HG03432 (cell line): Measurements from ENCODE around the gene FLNC.

Experiments
- ATAC-seq: cut with Tn5 transposase; IDR thresholded peaks from one replicate; pipeline ENCODE4 v1.9.1; 2021; ENCODE audit warnings: mild to moderate bottlenecking, moderate library complexity; ENCODE audit not compliant: unreplicated experiment

Gene FLNC

DNA sequence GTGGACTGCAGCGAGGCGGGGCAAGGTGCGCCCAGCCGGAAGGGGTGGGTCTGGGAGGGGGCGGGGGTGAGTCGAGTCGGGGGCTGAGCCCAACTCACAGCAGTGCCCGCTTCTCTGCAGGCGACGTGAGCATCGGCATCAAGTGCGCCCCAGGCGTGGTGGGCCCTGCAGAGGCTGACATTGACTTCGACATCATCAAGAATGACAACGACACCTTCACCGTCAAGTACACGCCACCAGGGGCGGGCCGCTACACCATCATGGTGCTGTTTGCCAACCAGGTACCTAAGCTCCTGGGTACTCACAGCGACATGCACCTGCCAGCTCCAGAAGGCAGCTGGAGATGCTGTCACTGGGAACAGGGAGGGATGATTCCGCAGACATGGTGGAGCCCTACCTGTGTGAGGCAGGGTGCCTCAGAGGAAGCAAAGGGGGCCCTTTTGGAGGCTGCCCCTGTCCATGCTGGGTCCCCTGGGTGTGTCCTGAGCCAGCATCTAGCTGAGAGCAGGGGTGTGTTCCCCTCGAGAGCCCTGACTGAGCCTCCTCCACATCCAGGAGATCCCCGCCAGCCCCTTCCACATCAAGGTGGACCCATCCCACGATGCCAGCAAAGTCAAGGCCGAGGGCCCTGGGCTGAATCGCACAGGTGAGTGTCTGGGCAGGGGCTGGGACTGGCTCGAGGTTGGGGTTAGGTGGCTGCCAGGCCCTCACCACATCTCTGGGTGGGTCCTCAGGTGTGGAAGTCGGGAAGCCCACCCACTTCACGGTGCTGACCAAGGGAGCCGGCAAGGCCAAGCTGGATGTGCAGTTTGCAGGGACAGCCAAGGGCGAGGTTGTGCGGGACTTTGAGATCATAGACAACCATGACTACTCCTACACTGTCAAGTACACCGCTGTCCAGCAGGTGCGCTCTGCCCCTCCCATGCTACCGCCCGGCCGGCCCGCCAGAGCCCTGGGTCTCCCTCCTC, 12.8 kb downstream of the FLNC start:
- no peak for ATAC-seq

DNA sequence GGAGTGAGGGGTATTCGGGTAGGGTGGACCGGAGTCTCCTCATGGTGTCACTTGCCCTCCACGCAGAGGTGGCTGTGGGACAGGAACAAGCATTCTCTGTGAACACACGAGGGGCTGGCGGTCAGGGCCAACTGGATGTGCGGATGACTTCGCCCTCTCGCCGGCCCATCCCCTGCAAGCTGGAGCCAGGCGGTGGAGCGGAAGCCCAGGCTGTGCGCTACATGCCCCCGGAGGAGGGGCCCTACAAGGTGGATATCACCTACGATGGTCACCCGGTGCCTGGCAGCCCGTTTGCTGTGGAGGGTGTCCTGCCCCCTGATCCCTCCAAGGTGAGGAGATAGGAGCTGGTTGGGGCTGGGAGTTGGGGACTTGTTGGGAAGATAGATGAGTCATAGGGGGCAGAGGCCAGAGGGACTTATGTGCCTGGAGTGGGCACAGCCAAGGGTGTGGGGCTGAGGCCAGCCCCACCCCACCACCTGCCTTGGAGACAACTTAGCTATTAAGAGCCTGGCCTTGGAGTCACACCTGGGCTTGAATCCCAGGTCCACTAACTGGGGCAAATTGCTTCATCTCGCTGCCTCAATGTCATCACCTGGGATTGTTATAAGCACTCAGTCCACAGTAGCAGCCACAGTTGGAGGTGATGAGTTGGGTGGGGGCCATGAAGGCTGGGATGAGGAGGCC, 13.9 kb downstream of the FLNC start:
- ATAC-seq: no peak

DNA sequence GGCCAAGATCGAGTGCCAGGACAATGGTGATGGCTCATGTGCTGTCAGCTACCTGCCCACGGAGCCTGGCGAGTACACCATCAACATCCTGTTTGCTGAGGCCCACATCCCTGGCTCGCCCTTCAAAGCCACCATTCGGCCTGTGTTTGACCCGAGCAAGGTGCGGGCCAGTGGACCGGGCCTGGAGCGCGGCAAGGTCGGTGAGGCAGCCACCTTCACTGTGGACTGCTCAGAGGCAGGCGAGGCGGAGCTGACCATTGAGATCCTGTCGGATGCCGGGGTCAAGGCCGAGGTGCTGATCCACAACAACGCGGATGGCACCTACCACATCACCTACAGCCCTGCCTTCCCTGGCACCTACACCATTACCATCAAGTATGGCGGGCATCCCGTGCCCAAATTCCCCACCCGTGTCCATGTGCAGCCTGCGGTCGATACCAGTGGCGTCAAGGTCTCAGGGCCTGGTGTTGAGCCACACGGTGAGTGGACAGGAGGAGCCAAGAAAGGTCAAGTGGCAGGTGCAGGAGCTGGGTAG, 14.6 kb downstream of the FLNC start:
- ATAC-seq: no peak

DNA sequence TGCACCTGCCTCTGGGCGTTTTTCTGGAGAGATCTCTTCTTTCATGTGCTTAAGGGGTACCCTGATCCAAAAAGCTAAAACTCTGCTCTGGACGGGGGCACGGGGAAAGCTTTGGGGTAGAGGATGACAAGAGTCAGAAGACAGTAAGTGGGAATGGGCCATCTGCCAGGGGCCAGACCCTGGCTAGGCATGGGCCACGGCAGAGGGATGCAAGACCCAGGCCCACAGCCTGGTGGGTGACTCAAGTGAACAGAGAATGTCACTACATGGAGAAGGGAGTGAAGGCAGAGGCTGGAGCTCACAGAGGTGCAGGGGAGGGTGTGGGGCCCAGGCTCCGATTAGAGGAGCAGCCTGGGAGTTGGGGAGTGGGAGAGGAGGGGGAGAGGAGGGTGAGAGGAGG, 15.3 kb downstream of the FLNC start:
- ATAC-seq: no peak

DNA sequence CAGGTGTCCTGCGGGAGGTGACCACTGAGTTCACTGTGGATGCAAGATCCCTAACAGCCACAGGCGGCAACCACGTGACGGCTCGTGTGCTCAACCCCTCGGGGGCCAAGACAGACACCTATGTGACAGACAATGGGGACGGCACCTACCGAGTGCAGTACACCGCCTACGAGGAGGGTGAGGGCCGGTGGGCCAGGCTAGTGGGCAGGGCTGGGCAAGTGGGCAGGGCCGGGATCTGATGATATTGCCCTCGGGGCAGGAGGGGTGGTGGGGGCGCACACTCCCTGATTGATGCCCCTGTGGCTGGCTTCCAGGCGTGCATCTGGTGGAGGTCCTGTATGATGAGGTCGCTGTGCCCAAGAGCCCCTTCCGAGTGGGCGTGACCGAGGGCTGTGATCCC, 15.8 kb downstream of the FLNC start:
- no peak for ATAC-seq

DNA sequence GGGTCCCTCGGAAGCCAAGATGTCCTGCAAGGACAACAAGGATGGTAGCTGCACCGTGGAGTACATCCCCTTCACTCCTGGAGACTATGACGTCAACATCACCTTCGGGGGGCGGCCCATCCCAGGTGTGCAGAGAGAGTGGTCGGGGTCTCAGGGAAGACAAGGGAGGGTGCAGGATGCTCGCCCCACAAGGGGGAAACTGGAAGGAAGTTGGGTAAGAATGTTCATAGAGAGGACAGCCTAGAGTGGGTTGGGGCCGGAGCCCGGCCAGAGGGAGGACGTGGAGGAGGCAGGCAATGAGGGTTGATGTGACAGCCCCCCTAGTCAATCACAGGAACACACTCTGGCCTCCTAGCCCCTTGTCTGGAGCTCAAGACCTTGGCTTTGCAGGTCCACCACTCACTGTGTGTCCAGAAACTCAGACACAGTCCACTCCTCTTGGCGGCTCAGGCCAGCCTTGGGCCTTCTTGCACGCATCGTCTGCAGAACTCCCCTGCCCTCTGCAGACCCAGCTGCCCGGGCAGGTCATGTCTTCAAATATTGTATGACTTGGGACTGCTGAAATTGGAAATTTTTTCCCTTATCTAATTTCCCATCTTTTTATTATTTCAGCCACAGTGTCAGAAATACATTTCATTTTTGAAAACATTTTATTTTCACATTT, 16.7 kb downstream of the FLNC start:
- ATAC-seq: no peak

DNA sequence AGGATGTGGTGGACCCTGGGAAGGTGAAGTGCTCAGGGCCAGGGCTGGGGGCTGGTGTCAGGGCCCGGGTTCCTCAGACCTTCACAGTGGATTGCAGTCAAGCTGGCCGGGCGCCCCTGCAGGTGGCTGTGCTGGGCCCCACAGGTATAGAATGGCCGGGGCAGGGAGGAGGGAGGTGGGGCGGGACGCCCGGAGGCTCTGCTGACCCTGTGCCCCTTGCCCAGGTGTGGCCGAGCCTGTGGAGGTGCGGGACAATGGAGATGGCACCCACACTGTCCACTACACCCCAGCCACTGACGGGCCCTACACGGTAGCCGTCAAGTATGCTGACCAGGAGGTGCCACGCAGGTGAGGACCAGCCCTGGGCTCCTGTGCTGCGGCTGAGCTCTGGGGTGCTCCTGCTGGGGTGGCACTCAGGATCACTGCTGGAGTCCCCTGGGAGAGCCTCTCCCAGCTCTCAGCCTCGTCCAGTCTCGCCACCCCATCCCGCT, 17.6 kb downstream of the FLNC start:
- no peak for ATAC-seq

DNA sequence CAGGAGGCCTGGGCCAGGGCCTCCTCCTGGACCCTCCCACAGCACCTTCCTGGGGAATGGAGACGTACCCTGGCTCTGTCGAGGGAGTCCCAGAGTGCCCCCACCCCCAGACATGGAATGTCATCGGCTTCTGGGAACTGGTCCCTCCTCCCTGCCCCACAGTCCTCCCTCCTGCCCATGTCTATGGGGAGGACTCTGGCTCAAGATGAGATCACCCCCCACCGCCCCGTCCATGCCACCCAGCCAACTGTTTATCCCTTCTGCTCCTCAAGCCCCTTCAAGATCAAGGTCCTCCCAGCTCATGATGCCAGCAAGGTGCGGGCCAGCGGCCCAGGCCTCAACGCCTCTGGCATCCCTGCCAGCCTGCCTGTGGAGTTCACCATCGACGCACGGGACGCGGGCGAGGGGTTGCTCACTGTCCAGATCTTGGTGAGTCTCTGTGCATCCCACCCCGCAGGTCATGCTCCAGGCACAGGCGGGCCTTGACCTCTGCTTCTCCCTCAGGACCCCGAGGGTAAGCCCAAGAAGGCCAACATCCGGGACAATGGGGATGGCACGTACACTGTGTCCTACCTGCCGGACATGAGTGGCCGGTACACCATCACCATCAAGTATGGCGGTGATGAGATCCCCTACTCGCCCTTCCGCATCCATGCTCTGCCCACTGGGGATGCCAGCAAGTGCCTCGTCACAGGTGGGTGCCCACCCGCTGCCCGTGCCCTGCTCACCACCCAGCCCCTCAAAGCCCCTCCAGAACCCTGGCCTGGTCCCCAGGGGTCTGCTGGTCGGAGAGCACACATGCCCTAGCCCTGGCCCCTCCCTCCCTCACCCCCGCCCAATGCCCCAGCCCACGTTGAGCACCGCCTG, 18.3 kb downstream of the FLNC start:
- ATAC-seq: no peak

DNA sequence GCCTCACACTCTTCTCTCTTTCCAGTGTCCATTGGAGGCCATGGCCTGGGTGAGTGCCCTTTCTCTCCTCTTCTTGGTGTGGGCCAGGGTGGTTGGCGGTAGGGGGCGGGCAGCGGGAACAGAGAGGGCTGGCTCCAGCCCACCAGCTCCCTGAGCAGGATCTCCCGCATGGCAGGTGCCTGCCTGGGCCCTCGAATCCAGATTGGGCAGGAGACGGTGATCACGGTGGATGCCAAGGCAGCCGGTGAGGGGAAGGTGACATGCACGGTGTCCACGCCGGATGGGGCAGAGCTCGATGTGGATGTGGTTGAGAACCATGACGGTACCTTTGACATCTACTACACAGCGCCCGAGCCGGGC, 18.9 kb downstream of the FLNC start:
- no peak for ATAC-seq

DNA sequence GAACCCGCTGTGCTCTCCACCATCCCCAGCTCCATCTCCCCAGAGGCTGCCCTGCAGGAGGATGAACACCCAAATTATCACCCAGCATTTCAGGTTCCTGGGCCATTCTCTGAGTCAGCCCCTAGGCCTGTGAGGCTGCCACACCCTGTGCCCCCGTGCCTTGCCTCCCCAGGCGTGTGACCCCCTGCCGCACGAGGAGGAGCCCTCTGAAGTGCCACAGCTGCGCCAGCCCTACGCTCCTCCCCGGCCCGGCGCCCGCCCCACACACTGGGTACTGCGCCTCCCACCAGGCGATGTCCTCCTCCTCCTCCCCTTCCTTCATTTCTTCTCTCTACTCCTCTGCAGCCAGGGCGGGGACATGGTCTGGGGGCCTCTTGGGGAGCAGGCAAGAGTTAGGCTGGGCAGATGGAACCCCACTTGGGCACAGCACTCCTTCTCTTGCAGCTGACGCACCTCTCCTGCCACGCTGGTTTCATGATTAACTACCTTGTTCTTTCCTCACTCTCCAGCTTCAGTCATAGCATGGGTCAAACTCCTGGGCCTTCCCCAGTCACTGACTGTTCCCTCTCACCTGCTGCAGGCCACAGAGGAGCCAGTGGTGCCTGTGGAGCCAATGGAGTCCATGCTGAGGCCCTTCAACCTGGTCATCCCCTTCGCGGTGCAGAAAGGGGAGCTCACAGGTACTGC, 19.7 kb downstream of the FLNC start:
- ATAC-seq: no peak

DNA sequence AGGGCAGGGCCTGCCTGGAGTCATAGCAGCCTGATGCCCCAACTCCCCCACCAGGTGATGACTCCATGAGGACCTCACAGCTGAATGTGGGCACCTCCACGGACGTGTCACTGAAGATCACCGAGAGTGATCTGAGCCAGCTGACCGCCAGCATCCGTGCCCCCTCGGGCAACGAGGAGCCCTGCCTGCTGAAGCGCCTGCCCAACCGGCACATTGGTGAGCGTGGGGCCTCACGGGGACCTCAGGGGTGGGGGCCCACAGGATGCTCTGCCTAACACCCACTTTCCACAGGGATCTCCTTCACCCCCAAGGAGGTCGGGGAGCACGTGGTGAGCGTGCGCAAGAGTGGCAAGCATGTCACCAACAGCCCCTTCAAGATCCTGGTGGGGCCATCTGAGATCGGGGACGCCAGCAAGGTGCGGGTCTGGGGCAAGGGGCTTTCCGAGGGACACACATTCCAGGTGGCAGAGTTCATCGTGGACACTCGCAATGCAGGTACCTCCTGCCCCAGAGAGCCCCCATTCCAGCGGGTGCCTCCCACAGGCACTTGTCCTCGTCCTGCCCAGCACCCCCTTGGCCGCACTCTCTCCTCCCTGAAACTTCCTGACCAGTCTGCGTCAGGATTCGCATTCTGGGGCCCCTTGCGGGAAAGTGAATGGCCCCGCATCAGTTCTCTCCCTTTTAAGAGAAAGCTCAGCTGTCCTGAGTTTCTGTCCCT, 22.5 kb downstream of the FLNC start:
- ATAC-seq: no peak

DNA sequence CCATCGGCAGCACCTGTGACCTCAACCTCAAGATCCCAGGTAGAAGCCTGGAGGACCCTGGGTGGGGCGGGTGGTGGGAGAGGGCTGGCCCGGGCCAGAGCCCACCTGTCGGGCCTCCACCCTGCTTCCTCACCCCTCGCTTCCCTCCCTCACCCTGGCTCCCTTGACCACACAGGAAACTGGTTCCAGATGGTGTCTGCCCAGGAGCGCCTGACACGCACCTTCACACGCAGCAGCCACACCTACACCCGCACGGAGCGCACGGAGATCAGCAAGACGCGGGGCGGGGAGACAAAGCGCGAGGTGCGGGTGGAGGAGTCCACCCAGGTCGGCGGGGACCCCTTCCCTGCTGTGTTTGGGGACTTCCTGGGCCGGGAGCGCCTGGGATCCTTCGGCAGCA, 23.6 kb downstream of the FLNC start:
- ATAC-seq: no peak

DNA sequence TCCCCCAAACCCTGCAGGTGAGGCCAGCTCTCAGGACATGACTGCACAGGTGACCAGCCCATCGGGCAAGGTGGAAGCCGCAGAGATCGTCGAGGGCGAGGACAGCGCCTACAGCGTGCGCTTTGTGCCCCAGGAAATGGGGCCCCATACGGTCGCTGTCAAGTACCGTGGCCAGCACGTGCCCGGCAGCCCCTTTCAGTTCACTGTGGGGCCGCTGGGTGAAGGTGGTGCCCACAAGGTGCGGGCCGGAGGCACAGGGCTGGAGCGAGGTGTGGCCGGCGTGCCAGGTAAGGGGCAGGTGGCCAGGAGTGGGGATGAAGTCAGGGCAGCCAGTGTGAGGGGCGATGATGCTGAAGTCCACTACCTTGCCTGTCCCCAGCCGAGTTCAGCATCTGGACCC, 24.2 kb downstream of the FLNC start:
- no peak for ATAC-seq

DNA sequence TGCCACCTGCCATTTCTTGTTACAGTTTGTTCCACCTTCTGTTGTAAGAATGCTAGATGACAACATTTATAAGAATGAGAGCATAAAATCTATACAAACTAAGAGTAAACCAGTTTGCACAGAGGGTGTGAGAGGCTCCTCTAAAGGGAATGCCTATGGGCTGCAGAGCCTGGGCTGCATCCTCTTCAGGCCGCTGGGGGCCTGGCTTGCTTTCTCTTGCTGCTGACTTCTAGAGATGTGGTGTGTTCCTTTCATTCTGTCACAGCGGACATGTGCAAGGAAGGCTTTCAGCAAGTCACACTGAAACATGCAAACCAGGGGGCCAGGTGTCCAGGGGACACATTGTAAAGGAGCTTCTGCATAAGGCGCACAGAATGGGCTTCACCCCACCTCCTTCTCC, 25.4 kb downstream of the FLNC start:
- no peak for ATAC-seq

DNA sequence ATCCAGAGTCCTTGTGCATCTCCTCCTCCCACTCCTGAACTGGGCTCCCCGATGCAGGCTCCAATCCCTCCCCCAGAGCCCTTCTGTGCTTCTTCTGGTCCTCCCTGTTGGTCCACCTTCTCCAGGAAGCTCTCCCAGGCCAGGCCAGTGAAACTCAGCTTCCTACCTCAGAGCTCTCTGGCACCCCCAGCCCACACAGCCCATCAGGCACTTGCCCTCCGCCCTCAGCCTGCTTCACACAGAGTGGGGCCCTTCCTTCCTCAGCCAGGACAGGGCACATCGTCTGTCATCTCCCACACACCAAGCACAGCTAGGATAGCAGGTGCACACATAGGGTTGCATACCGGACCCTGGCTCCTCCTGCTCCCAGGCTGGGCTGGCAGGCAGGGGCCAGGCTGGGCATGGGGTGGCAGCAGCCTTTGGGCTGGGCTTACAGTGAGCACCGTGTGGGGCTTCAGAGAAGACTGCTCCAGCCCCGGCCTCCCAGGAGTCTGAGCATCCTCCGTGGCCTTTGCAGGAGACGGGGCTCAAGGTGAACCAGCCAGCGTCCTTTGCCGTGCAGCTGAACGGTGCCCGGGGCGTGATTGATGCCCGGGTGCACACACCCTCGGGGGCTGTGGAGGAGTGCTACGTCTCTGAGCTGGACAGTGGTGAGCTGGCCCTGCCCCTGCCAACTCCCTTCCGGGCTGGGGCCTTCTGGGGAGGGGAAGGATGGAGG, 26.0 kb downstream of the FLNC start:
- no peak for ATAC-seq

DNA sequence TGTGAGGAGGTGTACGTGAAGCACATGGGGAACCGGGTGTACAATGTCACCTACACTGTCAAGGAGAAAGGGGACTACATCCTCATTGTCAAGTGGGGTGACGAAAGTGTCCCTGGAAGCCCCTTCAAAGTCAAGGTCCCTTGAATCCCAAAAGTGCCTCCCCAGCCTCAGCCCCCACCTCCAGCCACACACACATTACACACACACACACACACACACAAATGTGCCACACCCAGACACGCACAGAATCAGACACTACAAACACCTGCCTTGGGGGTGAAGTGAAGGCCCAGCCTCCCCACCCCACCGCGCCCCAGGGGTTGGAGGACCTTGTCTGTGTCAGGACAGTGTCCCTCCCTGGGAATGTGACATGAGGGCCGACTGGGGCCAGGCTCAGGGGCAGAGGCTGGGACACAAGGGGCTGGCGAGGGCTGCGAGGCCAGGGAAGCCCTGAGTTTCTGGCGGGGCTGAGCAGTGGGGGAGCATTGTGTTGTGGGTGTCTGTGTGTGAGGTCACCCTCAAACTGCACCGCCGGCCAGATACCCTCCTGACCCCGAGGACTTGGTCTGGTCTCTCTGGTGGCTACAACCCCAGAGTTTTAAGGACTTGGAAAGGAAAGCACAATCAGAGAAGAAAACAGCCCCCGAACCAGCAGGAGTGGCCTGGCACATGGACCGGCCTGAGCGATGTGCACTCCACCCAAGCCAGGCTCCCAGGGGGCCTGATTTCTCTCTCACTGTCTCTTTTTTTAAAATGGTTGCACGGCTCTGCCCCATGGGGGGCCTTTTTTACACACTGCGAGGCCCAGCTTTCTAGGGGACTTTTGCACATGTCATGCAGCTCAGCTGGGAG, 28.4 kb downstream of the FLNC start:
- ATAC-seq: no peak

DNA sequence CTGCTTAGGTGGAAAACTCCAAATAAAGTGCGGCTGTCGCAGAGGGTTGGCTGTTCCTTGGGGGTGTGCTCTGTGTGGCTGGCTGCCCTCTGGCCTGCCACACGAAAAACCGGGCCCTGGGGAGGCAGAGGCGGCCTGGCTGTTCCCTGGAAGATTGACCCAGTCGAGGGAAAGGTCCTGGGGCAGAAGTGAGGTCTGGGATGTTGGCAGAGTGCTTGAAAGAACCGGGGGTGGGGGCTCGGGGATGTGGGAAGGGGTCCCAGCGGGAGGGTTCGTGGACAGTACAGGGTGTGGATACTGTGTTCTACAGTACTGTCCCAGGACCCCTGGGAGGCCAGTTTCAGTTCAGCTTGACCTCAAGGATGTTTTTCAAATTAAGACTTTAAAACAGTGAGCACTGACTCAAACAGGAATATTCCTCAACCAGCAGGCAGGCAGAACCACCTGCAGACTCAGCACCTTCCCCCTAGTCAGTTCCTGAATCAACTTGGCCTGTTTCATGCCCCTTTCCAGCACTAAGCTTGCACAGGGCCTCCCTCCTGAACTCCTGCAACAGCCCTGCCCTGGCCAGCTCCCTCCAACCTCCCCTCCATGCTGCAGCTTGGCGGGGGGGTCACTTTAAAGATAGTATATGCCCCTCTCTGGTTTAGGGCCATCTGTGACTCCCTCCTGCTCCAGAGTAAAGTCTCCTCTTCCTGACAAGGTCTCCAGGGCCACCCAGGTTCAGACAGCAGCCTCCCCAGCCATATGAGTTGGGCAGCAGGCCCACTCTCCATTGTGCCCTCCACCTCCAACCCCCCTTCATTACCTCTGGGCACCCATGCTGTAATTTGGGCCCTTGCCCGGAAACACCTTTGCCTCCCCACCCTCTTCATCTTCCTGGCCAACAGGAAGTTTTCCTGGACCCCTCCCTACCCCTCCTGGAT, 29.3 kb downstream of the FLNC start:
- no peak for ATAC-seq
